Tibial artery (tissue), 4 donors: ENCODE data around the gene MICU1.

ENCODE experiments used
- DNase-seq, 2 donors: peaks; one replicate each; pipeline ENCODE4 v3.0.0-alpha.2; 2019
- H3K27ac ChIP-seq, 2 donors: fragments of 200-600 bp; sonication (generic) in 1 of 2; 1 replicate in 1 of 2; 2 replicates in 1 of 2; pipeline ENCODE4 v1.5.1; 2018 to 2019; ENCODE audit warnings: mild to moderate bottlenecking in 1 of 2
- H3K27me3 ChIP-seq, 2 donors: fragments of 200-600 bp; sonication (generic) in 1 of 2; one replicate each; pipeline versions ENCODE4 v1.5.1 to v1.6.0; 2016 to 2019
- H3K36me3 ChIP-seq, 3 donors: fragments of 200-600 bp; sonication (generic) in 2 of 3; one replicate each; pipeline ENCODE4 v1.5.1; 2016 to 2019; ENCODE audit warnings: mild to moderate bottlenecking in 2 of 3
- H3K4me1 ChIP-seq, 4 donors: fragments of 200-600 bp; sonication (generic) in 2 of 4; 1 replicate in 3 of 4; 2 replicates in 1 of 4; pipeline ENCODE4 v1.5.1; 2016 to 2019
- H3K4me3 ChIP-seq, 2 donors: fragments of 200-600 bp; sonication (generic) in 1 of 2; 1 replicate in 1 of 2; 2 replicates in 1 of 2; pipeline ENCODE4 v1.5.1; 2018 to 2019; ENCODE audit warnings: mild to moderate bottlenecking in 2 of 2
- H3K9me3 ChIP-seq, 3 donors: fragments of 200-600 bp; sonication (generic) in 1 of 3; one replicate each; pipeline ENCODE4 v1.5.1; 2016 to 2019
- CTCF ChIP-seq, 2 experiments: fragments of 200-600 bp in 1 of 2; fragments of 450-650 bp in 1 of 2; IDR thresholded peaks; one replicate each; pipeline ENCODE4 v1.5.1; 2017 to 2019; ENCODE audit warnings: antibody characterized with exemption in 2 of 2, mild to moderate bottlenecking in 1 of 2, moderate library complexity in 1 of 2
- intact Hi-C: fragments of 100-400 bp; cut with DNase I; formaldehyde crosslinking; loops from one replicate; pipeline ENCODE4 v1.15.0; 2023; ENCODE audit warnings: low total_unique reads

The MICU1 gene

GRCh38 chr10:72517244-72517643 lies 108.6 kb downstream of the MICU1 start:
- Histone ChIP-seq H3K4me1 (no peaks in the 10 kb centered on the region), H3K9me3 (no peaks in the 10 kb centered on the region), H3K4me3 (no peak overlapping the region), H3K27ac (no peak overlapping the region), H3K36me3 (no peaks in the 10 kb centered on the region), H3K27me3 (no peaks in the 10 kb centered on the region)
- intact Hi-C loops: no loop called here
- no peak for TF ChIP-seq CTCF (IDR thresholded peaks at IDR 0.05)
- DNase-seq: no peak

- no peaks in the 10 kb centered on the region for H3K27me3 ChIP-seq
- no peaks in the 10 kb centered on the region for H3K36me3 ChIP-seq
- no peak overlapping the region for H3K27ac ChIP-seq
- no peak for DNase-seq
- TF ChIP-seq CTCF (IDR thresholded peaks at IDR 0.05): no peak
- H3K4me3 ChIP-seq: no peak overlapping the region
- no peaks in the 10 kb centered on the region for H3K4me1 ChIP-seq
- intact Hi-C loops: no loop called here
- H3K9me3 ChIP-seq: no peaks in the 10 kb centered on the region
These were observed 110.4 kb downstream of the MICU1 start for GRCh38 chr10:72515455-72515854.

GRCh38 chr10:72513910-72514309 lies 112.0 kb downstream of the MICU1 start:
- H3K27ac ChIP-seq: no peak overlapping the region
- no peak for TF ChIP-seq CTCF (IDR thresholded peaks at IDR 0.05)
- intact Hi-C loops: no loop called here

GRCh38 chr10:72511459-72511858 lies 114.4 kb downstream of the MICU1 start:
- no peak overlapping the region for H3K27ac ChIP-seq
- DNase-seq: no peak
- H3K4me1 ChIP-seq: no peaks in the 10 kb centered on the region
- intact Hi-C loops: no loop called here
- no peaks in the 10 kb centered on the region for H3K36me3 ChIP-seq
- H3K27me3 ChIP-seq: no peaks in the 10 kb centered on the region
- H3K4me3 ChIP-seq: no peak overlapping the region
- no peaks in the 10 kb centered on the region for H3K9me3 ChIP-seq
- no peak for TF ChIP-seq CTCF (IDR thresholded peaks at IDR 0.05)

More at GRCh38 chr10:72513910-72514309, 112.0 kb downstream of the MICU1 start:
- no peaks in the 10 kb centered on the region for H3K9me3 ChIP-seq
- no peaks in the 10 kb centered on the region for H3K27me3 ChIP-seq
- no peaks in the 10 kb centered on the region for H3K4me1 ChIP-seq
- H3K4me3 ChIP-seq: no peak overlapping the region
- no peak for DNase-seq
- no peaks in the 10 kb centered on the region for H3K36me3 ChIP-seq

- Histone ChIP-seq H3K4me1 (no peaks in the 10 kb centered on the region), H3K36me3 (no peaks in the 10 kb centered on the region), H3K9me3 (no peaks in the 10 kb centered on the region), H3K4me3 (no peak overlapping the region), H3K27ac (no peak overlapping the region), H3K27me3 (no peaks in the 10 kb centered on the region)
- no peak for TF ChIP-seq CTCF (IDR thresholded peaks at IDR 0.05)
- intact Hi-C loops: no loop called here
- no peak for DNase-seq
These were observed 115.9 kb downstream of the MICU1 start for GRCh38 chr10:72509941-72510340.

- Histone ChIP-seq H3K4me3 (no peak overlapping the region), H3K4me1 (no peaks in the 10 kb centered on the region), H3K27me3 (no peaks in the 10 kb centered on the region), H3K36me3 (no peaks in the 10 kb centered on the region), H3K9me3 (no peaks in the 10 kb centered on the region), H3K27ac (no peak overlapping the region)
- TF ChIP-seq CTCF (IDR thresholded peaks at IDR 0.05): no peak
- no peak for DNase-seq
- intact Hi-C loops: no loop called here
These were observed 116.6 kb downstream of the MICU1 start for GRCh38 chr10:72509206-72509799.
